GM18861 (cell line): ENCODE results near the gene USP21.
"Not testable (repeated sequence)": the region's sequence is repeated elsewhere in the genome, so short reads cannot be mapped to it uniquely, and the experiment has no call there.

Experiments used
- ATAC-seq: cut with Tn5 transposase; IDR thresholded peaks from one replicate; pipeline ENCODE4 v1.9.1; 2021; ENCODE audit not compliant: unreplicated experiment

Gene USP21, protein sequence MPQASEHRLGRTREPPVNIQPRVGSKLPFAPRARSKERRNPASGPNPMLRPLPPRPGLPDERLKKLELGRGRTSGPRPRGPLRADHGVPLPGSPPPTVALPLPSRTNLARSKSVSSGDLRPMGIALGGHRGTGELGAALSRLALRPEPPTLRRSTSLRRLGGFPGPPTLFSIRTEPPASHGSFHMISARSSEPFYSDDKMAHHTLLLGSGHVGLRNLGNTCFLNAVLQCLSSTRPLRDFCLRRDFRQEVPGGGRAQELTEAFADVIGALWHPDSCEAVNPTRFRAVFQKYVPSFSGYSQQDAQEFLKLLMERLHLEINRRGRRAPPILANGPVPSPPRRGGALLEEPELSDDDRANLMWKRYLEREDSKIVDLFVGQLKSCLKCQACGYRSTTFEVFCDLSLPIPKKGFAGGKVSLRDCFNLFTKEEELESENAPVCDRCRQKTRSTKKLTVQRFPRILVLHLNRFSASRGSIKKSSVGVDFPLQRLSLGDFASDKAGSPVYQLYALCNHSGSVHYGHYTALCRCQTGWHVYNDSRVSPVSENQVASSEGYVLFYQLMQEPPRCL

DNA sequence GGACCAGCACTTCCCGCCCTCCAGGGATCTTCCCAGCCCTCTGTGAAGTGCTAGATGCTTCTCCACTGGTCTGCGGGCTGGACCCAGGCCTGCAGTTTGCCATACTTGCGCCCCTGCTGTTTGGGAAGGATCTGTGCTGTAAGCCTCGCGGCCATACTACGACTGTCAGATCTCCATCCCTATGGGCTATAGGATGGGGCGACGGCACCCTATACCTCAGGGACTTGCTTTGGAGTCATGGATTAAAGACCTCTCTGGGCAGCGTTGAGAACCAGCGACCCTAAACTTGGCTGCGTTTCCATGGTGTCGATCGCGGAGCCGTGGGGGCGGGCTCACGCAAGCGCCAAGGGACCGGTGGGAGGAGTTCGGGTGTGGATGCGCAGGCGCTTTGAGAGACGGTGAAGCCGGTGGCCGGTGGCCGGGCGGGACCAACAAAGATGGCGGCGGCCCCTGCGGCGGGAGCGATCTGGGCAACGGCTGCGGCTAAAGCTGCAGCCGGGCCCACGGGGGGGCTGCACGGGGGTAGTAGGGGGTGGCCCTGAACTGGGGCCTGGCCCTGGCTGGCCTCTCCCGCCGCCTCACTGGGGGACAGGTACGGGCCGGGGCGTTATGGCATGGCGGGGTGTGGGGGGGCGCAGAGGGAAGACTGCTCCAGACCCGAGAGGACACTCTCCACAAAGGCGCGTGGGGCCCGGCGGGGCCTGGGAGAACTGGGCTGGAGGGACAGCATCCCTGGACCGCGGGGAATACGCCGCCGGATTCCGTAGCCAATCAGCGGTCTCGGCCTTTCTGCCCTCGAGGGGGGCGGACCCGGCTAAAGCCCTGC, at the start of gene USP21:
USP21 (plus strand) TSS at position 414 of the 826 bp plus-strand sequence. CDS start 1,141 bp downstream, outside the sequence.
- ATAC-seq, result peak; percentile 67

DNA sequence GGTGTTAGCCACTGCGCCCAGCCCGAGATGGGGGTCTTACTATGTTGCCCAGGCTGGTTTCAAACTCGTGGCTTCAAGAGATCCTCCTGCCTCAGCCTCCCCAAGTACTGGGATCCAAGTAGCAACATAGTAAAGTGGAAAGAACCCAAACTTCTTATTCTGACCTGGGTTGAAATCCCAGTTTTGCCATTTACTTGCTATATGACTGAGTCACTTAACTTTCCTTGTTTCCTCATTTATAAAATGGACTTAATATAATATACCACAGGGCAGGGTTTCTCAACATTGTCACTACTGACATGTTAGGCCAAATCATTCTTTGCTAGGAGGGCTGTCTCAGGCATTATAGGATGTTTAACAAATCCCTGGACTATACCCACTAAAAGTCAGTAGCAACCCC, 48.2 kb upstream of the USP21 start:
- ATAC-seq, result no peak

DNA sequence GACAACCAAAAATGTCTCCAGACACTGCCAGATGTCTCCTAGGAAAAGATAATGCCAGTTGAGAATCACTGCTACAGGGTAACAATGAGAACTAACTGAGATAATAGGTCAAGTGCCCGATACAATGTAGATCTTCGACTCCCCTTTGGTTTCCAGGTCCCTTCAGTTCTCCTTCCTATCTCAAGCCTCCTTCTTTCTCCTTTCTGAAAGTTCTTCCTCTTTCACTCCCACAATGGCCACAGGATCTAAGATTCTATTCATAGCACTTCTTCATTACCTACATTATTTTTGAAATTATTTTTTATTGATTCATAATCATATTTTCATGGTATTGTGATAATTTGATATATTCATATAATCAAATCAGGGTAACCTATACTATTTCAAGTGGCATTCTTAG, 47.8 kb upstream of the USP21 start:
- no peak for ATAC-seq

DNA sequence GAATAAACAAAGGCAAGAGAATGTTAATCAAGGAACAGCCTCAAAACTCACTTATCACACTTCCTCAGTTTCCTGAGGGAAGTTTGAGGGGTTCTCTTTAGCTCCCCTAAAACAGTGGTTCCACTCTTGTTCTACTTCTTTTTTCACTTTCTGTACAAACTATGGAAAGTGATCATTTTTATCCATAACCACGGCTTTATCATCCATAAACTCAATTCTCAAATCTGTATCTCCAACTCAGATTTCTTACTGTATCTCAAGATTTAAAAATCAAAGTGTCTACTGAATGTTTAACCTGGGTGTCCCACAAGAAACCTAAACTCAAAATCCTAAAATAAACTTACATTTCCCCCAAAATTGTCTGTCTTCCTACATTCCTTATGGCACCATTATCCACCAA, 45.4 kb upstream of the USP21 start:
- ATAC-seq, result no peak

DNA sequence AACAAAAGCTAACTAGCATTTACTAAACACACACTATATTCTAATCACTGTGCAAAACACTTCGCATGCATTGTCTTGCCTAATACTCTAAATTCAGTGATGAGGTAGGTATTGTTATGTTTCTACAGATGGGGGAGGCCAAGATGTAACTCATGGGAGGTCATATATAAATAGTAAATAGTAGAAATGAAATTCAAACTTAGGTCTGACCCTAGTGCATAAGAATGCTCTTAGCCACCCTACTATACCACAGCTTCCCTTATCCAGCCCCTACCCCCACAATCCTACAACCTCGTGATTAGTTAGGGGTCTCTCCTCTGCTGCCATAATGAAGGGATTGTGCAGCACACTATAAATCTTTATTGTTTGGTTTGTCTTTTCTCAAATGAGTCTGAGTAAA, 44.7 kb upstream of the USP21 start:
- ATAC-seq, result no peak

DNA sequence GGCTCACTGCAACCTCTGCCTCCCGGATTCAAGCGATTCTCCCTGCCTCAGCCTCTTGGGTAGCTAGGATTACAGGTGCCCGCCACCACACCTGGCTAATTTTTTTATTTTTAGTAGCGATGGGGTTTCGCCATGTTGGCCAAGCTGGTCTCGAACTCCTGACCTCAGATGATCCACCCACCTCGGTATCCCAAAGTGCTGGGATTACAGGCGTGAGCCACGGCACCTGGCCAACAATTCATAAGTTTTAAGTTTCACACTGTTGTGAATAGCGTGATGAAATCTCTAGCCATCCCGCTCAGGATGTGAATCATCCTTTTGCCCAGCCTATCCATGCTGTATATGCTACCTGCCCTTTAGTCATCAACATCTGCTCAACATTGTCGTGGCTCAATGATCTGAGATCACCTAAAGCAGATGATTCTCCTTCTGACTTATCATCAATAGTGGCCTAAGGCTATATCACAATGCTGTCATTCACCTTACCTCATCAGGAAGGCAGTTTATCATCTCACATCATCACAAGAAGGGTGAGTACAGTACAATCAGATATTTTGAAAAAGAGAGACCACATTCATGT, 44.1 kb upstream of the USP21 start:
- ATAC-seq, result no peak

DNA sequence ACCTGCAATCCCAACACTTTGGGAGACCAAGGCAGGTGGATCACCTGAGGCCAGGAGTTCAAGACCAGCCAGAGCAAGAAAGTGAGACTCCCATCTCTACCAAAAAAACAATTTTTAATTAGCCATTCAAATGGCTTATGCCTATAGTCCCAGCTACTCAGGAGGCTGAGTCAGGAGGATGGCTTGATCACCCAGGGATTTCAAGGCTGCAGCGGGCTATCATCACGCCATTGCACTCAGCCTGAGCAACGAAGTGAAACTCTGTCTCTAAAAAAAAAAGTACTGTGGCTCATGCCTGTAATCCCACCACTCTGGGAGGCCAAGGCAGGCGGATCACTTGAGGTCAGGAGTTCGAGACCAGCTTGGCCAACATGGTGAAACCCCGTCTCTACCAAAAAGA, 43.3 kb upstream of the USP21 start:
- ATAC-seq, result not testable (repeated sequence)

DNA sequence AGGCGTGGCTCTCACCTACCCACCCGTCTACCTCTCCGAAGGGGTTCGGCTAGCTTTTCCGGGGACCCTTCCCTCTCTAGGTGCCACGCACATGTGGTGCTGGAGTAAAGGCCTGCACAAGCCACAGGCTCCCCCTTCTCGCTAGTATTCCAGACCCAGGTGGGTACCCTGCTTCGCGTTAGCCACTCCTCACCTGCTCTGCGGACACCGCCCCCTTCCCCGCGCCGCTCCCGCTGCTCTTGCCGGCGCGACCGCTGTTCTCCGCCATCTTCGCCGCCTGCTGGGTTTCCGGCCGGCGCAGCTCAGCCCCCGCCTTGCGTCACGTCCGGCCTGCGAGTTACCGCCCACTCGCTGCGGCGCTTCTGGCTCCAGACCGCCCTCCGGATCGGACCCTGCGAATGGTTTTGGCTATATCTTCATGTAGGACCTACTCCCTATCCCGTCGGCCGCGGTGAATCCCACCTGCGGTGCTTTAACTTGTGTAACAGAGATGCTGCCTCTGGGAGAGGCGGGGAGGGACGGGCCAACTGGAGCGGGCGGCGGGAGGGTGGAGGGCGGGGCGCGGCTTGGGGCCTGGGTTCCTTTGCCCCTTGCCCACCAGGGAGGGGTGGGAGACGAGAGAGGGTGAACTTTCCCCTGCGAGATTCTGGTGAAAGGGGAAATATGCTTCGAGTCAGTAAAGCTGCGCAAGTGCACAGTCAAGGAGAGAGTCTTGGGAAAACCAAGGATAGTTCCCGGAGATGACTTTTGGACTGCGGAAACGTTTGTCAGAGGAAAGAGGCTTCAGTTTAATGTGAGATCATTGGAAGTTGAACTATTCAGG, 41.3 kb upstream of the USP21 start, which contains the start of the genes NIT1 and PFDN2:
NIT1 (plus strand) TSS at position 347 of the 823 bp plus-strand sequence; CDS start at position 419, 72 bp downstream.
PFDN2 (minus strand) TSS at position 279 of the 823 bp plus-strand sequence; CDS start at position 268, 11 bp downstream.
- ATAC-seq, result peak; percentile 65

DNA sequence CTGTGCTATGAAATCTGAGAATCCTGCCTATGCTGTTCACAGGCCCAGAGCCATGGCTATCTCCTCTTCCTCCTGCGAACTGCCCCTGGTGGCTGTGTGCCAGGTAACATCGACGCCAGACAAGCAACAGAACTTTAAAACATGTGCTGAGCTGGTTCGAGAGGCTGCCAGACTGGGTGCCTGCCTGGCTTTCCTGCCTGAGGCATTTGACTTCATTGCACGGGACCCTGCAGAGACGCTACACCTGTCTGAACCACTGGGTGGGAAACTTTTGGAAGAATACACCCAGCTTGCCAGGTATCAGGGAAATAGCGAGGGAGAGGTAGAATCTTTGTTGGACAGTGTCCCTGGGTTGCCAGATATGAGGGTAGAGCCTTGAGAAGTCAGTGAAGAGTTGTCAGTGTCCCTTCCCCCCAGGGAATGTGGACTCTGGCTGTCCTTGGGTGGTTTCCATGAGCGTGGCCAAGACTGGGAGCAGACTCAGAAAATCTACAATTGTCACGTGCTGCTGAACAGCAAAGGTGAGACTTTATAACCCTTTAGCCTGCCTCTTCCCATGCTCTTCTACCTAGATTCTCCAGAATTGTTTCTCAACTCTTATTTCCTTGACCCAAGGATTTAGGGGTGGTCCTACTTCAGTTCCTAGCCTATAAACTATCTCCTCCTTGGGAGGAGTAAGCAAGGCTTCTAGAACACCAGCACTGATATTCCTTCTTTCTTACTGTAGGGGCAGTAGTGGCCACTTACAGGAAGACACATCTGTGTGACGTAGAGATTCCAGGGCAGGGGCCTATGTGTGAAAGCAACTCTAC, 40.0 kb upstream of the USP21 start:
- peak; percentile 53 for ATAC-seq

DNA sequence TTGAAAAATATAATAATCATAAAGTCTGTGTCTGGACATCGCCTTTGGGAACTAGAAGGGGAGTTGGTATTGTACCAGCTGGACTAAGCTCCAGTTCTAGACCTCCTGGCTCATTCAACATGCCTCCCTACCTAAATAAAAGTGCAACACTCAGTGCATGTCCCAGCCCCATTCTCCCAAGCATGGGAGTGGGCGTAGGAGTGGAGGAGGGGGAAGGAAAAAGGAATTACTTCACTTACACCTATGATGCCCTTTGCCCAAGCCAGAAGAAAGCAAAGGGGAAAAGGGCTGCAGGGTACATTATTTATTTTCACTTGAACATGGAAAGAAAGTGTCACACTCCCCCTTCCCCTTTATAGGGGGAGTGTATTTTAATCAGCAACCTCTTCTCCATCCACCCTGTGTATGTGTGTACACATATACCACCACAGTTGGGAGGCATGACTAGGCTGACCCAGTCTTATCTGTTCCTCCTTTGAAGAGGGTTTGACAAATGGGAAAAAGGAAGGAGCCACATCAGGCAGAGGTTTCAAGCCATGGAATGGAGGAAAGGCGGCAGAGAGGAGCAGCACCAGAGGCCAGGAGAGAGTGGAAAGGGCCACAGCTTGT, 38.2 kb upstream of the USP21 start:
- no peak for ATAC-seq

DNA sequence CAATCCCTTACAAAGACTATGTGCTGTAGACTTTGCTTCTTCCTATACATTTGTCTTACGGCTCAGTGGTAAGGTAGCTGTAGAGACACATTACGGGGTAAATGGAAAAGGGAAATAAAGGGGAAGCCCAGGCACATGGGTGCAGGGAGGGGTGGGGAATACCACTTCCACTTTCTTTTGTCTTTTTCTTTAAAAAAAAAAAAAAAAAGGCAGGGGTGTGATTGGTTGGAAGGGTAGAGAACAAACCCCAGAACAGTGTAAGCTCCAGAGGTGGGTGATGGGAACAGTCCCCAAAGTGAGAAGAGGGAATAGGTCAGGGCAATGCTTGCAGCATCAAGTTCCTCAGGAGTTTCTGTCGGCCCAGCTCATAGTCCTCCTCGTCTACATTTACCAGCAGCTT, 37.5 kb upstream of the USP21 start:
- no peak for ATAC-seq

DNA sequence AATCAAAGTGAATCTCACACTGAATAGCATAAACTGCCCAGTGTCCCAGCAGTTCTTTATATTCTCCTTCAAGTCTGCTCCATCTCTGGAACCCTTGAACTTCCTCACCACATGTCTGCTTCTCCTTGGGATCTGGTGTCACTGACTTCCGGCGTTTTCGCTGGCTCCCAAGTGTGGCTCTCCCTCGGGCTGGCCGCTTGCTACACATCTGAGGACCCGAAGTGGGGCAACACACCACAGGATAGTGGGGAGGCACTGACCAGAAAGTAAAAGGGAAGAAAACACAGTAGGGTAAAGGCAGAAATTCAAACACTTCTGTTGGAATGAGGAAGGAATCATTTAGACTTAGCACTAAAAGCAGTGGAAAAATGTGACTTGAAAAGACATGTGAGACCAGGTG, 36.3 kb upstream of the USP21 start:
- no peak for ATAC-seq

DNA sequence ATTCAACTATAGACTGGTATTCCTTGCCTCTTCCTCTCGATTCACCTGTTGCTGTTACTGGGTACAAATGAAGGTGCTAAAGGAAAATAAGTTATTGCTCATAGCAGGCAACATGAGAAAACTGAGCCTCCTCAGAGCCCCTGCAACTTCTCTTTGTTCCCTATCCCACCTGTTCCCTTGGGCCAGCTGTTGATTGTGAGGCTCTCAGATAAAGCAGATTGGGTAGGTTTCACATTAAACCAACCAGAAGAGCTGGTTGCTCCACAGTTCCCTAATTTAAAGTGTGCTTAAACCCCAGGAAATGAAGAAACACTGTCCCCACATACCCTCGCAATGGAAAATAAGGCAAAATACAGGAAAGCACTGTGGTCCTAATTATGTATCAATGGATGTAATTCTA, 31.7 kb upstream of the USP21 start:
- no peak for ATAC-seq

DNA sequence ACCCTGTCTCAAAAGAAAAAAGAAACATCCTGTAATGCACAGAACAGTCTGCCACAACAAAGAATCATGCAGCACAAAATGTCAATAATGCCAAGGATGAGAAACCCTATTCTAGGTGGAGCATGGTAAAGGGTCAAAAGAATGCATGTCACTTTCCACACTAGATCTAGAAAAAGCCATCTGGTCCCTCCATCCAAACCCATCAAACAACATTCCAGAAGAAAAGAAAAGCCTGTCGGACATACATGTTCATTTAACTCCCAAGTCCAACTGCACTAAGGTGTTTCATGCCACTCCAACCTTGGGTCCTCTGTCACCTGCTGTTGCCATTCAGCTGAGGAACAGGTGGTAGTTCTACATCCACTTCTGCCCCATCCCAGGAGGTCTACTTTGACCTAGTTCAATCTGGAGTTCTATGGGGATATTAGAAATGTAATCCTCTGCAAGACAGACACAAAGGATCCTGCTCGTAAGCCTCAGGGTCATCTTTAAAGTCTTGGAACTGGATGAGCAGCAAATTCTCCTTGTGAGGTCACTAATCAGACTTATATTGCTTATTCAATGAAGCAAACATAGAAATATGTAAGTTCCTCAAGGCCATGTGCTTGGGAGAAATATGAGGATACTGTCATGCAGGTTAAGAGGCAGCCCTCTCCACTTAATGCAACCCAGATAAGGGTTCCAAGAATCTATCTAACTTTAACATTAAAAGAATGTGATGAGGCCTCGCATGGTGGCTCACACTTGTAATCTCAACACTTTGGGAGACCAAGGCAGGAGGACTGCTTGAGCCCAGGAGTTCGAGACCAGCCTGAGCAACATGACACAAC, 30.5 kb upstream of the USP21 start:
- ATAC-seq, result no peak

DNA sequence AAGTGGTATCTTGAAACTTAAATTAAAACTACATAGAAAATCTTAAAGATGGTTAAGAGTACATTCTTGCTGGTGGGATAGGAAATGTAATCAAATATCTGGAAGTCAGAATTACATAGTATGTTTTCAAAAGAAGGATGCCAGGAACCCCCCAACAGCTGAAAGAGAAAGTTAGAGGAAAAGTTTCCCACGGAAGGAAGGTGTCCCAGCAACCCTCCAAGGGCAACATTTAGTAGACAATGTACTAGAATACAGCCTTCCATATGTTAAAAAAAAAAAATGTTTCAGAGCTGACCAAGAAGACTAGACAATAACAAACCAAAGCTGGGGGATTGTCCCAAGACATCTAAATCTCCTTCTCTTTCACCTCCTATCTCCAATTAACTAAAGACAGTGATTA, 29.0 kb upstream of the USP21 start:
- ATAC-seq, result no peak

DNA sequence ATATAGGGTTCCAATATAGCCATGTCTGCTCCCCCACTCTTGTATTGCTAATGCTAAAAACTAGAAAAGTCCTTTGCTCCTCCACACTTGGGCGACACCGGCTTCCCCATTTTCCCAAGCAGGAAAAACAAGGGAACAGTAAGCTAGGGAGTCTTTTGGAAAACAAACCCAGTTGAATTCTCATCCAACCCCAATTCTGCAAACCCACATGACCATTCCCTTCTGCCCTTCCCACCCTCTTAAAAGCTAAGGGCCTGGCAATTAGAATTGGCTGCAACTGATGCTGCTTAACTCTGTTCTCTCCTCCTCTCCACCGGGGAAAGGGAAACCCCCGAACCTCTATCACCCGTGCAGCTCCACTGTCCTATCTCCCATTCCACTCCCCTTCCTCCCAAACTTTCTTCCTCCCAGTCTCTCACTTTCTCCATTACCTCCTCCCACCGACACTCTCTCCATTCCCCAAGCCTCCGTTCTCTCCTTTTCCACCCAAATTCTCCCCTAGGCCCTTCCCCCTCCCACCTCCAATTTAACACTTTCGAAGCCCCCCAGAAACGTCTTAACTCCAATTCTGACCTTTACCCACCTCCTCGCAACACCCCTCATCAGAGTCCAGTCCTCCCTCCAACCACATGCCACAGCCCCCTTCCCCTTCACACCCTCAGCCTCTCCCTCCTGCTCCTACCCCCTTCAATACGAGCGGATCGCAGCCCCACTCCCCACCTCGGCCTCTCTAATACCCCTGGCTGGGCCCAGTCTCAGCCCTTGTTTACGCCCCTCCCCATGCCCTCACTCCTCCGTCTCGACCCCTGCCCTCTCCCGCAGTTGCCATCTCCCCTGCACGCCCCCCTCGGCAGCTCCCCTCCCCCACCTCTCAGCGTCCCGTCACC, 27.5 kb upstream of the USP21 start:
- ATAC-seq, result no peak
